Right renal pelvis (tissue), 4 donors: Measurements from ENCODE around the gene GALNT14. TPM values are rescaled to one million over a fixed set of nuclear protein-coding genes. Genes with fewer than 3 reads are reported as not detected.
"Not testable (repeated sequence)": the region's sequence is repeated elsewhere in the genome, so short reads cannot be mapped to it uniquely, and the experiment has no call there.

Experiments used
- DNase-seq, 4 donors: peaks; one replicate each; pipeline ENCODE4 v3.0.0-alpha.2; 2013; ENCODE audit warnings: low read depth in 4 of 4, low spot score in 3 of 4, missing footprints in 1 of 4
- polyA plus RNA-seq, 4 donors: library from polyadenylated mRNA; unstranded; fragments of 120-200 nt; gene quantifications; one replicate each; pipeline ENCODE4 v1.2.1, GENCODE V29; 2013; ENCODE audit not compliant: insufficient read length in 4 of 4

The GALNT14 gene
- polyA plus RNA-seq, 4 donors, result 36.7 to 48.1 (median 39.7) TPM

DNA sequence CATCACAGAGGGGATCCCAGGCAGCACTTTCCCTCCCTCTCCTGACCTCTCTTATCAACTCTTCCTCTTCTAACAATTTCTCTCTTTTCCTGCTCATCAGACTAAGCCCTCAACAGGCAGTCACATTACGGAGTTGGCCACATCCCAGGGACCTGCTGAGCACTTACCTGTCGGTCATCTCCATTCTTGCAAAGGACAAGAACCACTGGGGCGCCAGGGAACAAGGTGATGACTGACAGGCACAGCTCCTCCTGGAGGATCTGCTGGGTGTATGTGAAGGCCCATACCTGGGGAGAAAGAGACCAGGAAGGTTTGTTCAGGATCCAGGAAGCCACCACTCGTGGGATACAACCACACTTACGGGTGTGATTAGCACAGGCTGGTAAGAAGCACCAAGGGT, 226.2 kb downstream of the GALNT14 start:
- DNase-seq, result no peak

DNA sequence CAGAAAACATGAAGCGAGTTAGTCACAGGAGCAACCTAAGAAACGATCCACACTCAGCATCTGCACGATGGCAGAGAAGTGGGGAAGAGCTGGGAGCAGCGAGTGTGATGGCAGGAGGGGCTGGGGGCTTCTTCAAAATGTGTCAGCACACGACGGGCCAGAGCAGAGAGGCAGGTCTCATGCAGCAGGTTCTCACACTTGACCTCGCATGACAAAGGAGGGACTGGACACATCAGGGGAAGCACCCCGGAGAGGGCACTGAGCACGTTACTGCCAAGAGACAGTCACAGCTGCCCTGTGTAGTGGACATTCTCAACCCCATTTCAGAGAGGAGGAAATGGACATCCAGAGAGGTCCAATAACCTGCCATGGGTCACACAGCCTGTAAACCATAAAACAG, 226.9 kb downstream of the GALNT14 start:
- no peak for DNase-seq

GRCh38 chr2:30910686-30911085, 227.6 kb downstream of the GALNT14 start:
- DNase-seq, result no peak

DNA sequence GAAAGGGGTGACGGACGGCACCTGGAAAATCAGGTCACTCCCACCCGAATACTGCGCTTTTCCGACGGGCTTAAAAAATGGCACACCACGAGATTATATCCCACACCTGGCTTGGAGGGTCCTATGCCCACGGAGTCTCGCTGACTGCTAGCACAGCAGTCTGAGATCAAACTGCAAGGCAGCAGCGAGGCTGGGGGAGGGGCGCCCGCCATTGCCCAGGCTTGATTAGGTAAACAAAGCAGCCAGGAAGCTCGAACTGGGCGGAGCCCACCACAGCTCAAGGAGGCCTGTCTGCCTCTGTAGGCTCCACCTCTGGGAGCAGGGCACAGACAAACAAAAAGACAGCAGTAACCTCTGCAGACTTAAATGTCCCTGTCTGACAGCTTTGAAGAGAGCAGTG, 233.8 kb downstream of the GALNT14 start:
- not testable (repeated sequence) for DNase-seq

GRCh38 chr2:30903326-30903725, 234.9 kb downstream of the GALNT14 start:
- no peak for DNase-seq

GRCh38 chr2:30900381-30900780, 237.9 kb downstream of the GALNT14 start:
- DNase-seq, result no peak

DNA sequence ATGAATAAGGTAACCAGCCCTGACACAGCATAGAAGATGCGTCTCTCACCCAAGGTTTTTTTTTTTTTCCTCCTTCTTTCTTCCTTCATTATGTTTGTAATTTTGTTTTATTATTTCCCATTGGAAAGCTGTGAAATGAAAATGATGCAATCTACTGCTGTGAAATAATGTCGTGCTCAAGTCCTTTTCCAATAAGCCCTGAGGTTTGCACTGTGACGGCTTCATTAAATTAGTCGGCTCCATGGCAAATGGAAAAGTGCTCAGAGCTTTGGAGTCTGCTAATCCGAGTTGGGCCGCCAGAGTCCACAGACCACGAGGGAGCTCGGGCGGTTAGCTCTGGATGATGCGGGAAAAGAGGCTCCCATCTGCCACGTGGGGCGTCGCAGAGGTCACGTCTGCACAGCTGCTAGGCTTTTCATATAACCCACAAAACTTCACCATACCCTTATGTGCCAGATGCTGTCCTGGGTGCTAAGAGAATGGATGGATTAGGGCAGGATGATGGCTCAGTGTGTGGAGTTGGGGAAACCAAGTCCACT, 238.7 kb downstream of the GALNT14 start:
- no peak for DNase-seq

DNA sequence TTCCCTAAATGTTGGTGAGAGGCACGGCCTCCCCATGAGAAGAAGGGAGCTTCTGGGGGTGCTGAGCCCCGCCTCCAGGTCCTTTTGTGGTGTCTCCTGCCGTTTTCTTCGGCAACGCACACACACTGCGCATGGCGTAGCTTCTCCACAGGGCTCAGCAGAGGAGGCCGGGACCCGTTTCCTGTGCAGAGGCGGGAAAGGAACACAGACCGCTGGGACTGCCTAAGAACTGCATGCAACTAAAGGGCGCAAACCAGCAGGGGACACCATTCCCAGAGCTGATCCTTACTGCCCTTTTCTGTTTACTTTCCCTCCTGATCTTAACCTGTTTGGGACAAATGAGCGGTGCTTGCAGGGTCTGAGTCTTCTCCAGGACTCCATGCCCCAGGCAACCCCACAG, 240.7 kb downstream of the GALNT14 start:
- no peak for DNase-seq

- DNase-seq, result no peak
Observed at GRCh38 chr2:30894498-30895119, 243.6 kb downstream of the GALNT14 start.

DNA sequence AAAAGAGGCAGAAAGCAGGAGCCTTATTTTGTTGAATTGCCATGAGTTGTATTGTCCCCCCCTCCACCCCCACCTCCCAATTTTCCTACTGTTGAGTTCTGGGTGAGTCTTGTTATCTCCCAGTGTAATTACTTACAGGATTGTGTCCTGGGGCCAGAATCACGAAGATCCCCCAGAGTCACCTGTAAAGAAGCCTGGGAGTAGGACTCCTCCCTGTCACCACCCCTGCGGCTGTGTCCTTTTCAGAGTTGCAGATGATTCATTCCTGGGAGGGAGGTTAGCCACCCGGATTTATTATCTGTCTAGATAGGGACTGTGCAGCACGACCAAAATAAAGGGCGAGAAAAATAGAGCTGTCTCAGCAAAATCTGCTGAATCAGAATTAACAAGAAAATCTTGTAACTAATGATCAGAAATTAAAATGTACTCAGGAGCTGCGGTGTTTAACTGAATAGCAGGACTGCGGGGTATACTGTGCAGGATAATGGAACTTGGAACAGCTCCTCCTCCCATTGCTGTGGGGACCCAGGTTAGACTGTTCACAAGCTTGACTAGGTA, 249.3 kb downstream of the GALNT14 start:
- DNase-seq, result no peak

GRCh38 chr2:30886080-30886479, 252.2 kb downstream of the GALNT14 start:
- DNase-seq, result no peak

- DNase-seq, result no peak
Observed at GRCh38 chr2:30883822-30884221, 254.4 kb downstream of the GALNT14 start.

DNA sequence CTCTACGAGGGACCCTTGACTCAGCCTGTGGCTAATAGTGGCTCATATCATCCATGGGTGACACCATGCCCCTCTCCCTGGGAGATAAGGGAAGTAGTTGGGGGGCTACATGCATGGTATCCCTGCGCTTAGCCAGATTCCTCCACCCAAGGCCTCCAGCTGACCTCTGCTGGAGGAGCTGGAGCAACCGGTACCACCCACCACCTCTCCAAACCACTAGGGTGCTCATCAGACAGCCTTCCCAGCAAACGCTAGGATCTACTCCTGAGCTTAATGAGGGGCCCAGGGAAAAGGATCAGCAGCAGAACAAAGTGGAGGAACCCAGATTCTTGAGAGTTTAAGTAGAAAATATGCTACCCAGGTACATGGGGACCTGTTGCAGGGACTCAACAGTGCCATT, 255.1 kb downstream of the GALNT14 start:
- DNase-seq, result no peak

DNA sequence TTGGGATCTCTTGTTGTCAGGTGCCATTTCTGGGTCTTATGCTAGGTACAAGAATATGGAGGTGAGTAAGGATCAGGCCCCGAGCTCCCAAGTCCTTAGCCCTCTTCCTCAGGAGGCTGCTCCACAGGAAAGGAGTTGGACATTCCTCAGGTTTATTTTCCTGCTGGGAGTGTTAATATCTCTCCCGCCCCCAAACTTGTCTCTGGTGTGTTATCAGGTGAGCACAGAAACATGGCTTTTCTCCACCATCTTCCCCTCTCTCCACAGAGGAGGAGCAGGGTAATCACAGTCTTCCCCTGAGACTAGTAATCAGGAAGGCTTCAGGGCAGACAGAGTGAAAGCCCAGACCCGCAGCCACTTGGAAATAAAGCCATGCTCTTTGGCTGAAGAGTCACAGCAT, 257.7 kb downstream of the GALNT14 start:
- DNase-seq, result no peak

GRCh38 chr2:30877833-30878232, 260.4 kb downstream of the GALNT14 start:
- no peak for DNase-seq

DNA sequence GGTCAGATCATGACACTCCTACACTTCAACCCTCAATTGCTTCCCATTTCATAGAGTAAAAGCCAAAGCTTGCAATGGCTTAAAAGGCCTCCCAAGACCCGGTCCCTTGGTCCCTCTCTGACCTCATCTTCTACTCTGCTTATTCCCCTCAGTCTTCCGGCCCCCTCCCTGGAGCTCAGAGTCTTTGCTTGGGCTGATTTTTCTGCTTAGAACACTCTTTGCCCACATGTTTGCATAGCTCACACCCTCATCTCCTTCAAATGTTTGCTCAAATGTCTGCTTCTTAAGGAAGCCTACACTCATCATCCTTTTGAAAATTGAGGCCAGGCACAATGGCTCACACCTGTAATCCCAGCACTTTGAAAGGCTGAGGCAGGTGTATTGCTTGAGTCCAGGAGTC, 265.4 kb downstream of the GALNT14 start:
- no peak for DNase-seq

- peak in 1 of 4 donors; percentile 8 for DNase-seq
Observed at GRCh38 chr2:30871980-30872789, 266.1 kb downstream of the GALNT14 start.

DNA sequence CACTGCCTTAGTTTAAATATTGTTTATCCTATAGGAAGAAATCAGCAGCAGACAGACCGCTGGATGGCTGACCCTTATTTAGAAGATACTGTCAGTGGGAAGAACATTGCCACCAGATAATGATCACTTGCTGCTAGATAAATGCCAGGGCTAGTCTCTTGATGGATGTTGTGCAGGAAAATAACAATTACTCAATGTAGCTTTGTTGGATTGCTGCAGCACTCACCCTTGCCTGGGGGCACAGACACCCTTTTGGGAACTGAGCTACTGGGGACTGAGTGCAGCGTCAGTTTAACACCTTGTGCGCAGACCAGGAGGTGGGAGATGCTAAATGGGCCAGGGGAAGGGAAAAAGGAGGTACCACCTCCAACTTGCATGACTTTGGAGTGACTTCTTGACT, 266.8 kb downstream of the GALNT14 start:
- DNase-seq, result no peak

DNA sequence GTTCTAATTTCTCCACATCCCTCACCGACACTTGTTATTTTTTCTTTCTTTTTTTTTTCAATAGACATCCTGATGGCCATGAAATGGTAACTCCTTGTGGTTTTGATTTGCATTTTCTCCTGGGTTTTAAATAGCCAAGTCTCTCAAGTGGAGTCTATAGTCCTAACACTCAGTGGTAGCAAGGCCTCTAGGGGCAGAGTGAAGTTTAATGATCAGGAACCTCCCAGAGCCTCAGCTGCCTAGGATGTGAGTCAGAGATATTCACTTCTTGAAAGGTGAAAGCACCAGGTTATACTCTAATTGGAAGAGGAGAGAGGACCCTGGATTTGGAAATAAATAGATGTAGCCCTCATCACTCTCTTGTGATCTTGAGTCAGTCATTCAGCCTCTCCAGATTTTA, 268.3 kb downstream of the GALNT14 start:
- no peak for DNase-seq

GRCh38 chr2:30867385-30867784, 270.9 kb downstream of the GALNT14 start:
- DNase-seq, result no peak

GRCh38 chr2:30866974-30867373, 271.3 kb downstream of the GALNT14 start:
- DNase-seq, result no peak
